Lung microvascular endothelial cell (primary cell): ENCODE results near the gene GRID2. TPM values are rescaled to one million over a fixed set of nuclear protein-coding genes. Genes with fewer than 3 reads are reported as not detected.

Experiments used
- DNase-seq, 2 donors: peaks; one replicate each; pipeline versions ENCODE4 v3.0.0 to v3.0.0-alpha.2; 2010; ENCODE audit warnings: low read depth in 2 of 2
- total RNA-seq: library from RNA; depleted of rRNA; stranded (reverse); fragments of >200 nt; gene quantifications from 2 replicates; pipeline ENCODE4 v1.2.1, GENCODE V29; 2014

GRID2 gene
- total RNA-seq, 1 donor from 2014 or later: not detected

DNA sequence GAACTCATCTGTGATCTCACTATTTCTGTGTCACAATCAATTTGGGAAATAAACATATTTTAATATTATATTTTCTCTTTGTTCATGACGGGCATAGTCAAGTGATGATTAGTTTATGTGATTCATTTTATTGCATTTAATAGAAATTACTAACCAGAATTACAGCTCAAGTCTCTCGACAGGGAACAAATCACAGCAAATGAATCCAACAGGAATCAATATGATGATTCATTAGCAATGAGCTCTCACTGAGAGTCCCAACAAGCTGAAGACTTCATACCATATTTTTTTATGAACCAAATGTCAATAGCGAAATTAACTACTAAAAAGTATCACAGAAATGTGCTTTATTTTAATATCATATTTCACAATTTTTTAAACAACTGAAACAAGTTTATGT, 649.7 kb downstream of the GRID2 start:
- DNase-seq: no peak

DNA sequence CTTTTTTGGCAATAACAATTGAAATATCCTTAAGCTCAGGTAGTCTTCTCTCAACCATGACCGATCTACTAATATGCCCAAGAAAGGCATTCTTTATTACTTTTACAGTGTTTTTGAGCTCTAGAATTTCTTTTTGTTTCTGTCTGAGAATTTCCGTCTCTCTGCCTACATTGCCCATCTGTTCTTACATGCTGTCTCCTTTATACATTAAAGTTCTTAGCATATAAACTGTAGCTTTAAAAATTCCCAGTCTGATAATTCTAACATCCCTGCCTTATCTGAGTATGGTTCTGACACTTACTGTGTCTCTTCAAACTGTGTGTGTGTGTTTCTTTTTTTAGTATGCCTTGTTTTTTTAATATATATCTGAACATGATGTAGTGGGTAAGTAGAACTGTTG, 658.1 kb downstream of the GRID2 start:
- DNase-seq: no peak

DNA sequence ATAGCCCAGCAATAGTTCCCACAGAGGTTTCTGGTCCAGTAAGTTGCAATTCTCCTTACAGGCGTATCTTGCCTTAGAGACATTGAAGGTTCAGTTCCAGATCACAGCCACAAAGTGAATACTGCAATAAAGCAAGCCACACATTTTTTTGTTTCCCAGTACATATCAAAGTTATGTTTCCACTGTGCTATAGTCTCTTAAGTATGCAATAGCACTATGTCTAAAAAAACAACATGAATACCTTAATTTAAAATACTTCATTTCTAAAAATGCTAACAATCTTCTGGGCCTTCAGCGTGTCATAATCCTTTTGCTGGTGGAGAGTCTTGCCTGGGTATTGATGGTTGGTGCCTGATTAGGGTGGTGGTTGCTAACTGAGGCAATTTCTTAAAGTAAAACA, 659.1 kb downstream of the GRID2 start:
- DNase-seq: no peak

DNA sequence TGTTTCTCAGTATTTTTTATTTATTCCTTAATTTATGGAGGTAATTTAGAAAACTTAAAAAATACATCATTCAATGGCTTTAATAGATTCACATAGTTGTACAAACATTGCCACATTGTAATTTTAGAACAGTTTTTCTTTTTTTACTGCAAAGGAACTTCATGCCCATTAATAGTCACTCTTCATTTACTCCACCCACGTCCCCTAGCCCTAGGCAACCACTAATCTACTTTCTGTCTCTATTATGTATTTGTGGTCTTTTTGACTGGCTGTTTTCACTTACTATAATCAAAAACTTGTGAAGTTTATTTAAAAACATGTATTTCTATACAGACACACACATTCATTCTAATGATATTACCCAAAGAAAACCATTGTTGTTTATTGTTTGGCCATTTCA, 664.8 kb downstream of the GRID2 start:
- DNase-seq: no peak

DNA sequence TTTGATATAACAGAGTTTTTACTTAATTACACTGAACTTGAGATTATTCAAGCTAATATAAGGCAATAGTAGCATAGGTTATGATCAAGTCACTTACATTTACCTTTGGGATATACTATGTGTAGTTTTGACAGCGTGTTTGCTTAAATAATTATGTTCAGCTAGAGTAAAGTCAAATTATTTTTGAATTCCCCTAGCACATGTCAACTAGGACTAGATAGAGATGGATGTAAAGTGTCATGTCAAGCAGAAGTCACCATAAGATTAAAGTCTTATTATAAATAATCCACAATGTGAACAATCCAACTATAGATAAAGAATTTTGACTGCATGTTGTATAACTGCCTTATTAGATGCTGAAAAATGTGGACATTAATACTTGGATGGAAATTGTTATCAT, 665.2 kb downstream of the GRID2 start:
- DNase-seq: no peak

DNA sequence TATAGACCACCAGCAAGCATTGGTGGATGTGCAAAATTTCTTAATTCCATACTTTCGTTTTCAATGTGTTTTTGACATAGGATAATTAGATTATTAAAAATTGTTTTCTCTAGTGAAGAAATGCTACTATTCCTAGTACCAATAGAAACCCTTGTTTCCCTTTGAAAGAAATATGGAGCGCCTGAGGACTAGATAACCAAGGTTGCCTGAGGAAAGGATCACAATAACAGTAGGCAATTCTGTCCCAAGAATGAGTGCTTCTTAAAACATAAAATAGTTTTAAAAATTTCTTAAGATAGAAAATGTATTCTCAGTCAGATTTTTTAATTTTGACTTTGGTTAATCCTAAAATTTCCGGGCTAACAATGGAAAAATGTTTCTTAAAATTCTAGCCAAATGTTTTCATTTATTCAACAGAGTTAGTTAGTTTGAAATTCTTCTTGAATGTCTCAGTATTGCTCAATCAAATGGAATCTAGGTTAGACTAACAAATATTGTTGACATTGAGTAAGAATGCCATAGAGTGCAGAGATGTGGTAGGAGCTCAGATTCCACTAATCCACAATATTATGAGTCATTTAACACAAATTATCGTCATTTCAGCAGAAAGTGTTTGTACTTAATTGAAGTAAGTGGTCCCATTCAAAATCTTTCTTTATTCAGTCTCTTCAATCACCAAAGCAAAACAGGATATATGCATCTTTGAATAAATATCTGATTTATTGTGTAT, 666.0 kb downstream of the GRID2 start:
- peak; percentile 1 for DNase-seq

DNA sequence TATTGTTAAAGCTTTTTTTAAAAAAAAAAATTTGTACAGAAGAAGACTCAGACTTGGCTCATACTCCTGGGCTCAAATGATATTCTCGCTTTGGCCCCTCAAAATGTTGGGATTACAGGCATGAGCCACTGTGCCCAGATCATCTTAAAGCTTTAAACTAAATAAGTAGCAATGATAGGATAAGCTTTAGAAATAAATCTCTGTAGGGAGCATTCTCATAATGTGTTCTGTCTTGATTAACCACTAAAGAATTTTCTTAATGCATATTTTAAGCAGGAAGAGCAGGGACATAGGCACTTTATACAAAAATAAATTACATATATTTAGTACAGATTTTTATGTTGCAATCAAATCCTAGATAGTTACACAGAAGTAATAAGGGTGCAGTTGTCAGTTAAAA, 667.2 kb downstream of the GRID2 start:
- DNase-seq: no peak

DNA sequence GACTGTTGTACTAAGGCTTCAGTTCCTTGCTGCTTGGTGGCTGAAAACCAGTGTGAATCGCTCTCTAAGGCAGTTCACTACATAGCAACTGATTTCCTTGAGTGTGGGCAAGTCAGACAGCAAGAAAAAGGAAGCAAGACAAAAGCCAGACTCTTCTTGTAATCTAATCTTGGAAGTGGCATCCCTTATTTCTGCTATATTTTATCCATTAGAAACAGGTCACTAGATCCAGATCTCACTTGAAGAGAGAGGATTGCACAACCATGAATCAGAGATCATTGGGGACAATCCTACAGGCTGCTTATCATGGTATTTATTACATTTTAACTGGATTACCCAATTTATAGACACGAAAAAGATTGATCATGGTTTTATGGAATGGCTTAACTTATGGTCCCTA, 684.5 kb downstream of the GRID2 start:
- DNase-seq: no peak

DNA sequence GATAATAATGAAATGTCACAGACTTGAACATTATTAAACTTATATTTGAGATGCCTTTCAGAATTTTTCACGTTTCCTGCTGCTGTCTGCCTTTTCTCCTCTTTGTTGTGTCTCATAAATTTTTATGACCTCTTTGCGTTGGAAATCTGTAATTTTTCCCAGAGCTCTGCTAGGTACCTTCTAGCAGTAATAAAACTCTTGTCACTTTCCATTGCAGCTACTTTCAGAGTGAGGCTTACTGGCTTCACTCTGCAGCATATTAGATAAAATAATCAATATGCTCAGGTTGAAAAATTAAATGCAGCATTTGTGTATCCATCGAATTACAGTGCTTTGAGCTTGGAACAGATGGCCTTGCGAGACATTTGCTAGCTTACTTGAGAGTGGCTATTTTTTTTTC, 689.0 kb downstream of the GRID2 start:
- no peak for DNase-seq

DNA sequence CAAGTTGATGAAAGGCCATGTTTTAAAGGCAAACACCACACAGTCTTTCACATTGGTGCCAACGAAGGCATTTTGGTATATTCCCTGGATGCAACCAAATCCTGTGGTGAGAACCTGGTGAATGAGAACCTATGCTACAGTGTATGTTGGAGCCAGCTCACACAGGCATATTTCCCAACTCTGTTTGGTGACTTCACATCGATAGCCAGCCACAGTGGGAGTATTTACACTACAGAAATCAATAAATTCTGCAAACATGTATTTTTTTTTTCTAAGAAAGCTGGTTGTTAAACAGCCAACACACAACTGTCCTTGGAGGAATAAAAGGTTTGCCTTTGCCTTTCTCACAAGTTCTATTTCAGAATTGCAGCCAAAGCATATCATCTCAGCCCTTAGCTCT, 691.0 kb downstream of the GRID2 start:
- no peak for DNase-seq

DNA sequence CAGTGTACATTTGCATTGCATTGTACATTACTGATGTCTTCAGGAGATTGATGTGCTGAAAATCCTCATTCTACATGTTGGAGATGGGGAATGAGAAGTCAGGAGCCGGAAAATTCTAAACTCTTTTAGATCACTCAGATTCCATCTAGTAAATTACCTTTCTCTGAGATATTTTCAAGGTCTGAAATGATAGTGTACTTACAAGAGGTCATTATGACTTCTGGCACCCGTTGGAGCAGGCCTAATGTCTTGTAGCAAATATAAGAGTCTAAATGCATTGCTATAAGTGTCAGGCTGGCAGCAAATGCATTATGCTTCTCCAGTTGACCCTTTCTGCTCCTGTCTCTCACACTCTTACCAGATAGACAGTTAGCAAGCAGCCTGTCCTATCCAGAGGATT, 692.8 kb downstream of the GRID2 start:
- no peak for DNase-seq

DNA sequence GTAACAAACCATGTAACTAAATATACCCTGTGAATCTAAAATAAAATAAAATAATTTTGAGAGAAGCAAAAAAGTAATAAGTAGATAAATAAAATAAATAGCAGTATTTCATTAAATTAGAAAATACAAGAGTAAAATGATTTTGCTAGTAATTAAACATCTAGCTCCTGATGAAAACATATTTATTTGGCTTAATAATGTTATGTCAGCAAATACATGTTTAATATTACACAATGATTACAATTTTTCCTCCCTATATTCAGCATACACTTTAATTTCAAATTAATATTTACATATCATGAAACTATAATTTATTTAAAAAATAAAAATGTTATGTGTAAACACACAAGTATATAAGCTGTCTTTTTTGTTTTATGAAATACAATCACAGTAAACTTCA, 697.1 kb downstream of the GRID2 start:
- no peak for DNase-seq

DNA sequence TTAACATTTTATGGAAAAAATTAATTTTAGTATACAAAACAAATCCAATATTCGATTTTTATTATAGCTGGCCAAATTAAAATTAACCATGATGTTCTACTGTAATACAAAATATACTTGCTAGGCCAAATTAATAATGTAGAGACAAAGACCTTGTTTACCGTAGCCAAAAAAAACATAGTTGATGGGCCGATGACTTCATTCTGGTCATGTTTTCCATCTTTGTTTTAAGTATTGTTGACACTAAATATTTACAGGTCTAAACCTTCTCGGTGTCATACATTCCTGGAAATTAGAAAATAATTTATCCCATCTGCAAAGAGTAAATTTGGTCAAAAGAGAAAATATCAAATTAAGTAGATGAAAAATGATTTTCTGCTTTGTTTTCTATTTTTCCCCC, 698.5 kb downstream of the GRID2 start:
- DNase-seq: no peak

DNA sequence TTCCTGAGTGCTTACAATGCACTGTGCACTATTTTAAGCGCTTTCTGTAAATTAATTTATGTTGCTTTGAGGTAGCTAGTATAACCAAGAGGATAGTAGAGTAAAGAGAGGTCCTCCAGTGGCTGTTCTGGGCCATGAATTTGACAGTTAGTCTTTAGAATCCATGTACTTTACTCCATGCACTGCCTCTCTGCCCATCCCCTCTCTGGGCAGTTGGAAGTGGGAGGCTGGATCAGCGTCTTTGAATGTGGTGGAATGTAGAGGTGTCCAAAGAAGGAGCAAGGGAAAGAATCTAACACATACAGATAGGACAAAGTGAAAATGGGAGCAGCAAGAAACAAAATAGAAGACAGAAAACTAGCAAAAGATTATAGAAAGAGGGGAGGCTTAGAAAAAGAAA, 712.6 kb downstream of the GRID2 start:
- DNase-seq: no peak

DNA sequence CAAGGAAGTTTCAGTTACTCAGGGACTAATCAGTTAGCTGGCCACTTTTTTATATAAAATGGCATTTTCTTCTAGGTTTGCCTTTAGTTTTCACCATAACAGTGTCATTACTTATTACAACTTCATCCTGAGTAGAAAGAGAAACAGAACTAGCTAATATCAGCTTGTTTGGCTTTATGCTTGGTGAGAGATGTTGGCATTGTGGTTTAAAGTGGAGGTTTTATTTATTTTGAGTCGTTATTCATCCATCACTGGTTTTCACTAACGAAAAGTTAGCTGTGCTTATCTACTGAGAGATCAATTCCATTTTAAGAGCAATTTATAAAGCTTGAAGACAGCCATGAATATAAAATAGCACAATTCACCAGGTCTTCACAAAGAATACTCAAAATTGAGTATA, 714.5 kb downstream of the GRID2 start:
- no peak for DNase-seq

DNA sequence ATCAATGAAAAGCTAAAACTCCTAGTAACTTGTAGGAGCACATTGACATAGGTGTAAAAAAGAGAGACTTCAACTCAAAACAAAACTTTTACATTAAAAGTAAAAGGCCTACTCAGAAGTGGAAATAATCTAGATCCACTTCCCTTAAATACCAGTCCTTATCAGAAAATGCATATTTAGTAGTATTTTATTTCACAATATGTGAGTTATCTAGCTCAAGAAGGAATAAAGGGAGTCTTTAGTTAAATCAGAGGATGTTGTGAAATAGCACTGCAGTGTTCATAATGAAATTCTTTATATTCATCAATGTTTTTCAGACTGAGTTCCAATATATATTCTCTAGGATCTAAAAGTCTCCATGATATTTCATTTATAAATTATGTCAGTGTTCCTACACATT, 715.0 kb downstream of the GRID2 start:
- no peak for DNase-seq

DNA sequence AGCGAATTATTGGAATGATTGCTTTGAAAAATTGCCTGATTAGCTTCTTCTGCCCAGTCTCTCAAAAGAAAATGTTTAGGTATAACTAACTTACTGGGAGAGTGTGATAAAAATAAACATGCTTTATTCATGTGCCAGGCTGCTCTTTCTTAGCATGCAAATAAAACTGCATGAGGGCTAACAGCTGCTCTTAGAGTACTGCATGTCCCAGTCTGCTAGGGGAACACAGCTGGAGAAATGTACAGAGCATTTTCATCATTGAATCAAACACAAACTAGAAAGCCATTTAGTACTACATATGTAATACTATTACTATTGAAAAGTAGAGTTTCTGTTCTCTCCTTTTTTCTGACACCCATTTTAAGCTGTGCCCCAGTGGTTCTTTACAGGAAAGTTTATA, 726.0 kb downstream of the GRID2 start:
- no peak for DNase-seq

DNA sequence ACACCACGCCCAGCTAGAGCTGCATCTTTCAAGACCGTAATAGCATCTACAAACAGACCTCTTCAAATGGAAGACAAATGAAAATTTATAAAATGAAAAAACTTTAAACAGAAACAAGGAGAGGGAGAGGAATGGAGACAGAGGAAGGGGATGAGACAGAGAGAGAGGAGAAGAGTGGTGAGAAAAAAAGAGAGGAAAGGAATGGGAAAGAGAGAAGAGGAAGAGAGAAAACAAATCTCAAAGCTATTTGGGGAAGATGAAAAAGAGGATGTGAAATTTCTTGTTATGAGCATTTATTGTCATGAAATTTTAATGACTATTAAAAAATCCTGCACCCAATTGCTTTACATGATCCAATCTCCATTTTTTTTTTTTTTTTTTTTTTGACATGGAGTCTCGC, 726.9 kb downstream of the GRID2 start:
- no peak for DNase-seq

DNA sequence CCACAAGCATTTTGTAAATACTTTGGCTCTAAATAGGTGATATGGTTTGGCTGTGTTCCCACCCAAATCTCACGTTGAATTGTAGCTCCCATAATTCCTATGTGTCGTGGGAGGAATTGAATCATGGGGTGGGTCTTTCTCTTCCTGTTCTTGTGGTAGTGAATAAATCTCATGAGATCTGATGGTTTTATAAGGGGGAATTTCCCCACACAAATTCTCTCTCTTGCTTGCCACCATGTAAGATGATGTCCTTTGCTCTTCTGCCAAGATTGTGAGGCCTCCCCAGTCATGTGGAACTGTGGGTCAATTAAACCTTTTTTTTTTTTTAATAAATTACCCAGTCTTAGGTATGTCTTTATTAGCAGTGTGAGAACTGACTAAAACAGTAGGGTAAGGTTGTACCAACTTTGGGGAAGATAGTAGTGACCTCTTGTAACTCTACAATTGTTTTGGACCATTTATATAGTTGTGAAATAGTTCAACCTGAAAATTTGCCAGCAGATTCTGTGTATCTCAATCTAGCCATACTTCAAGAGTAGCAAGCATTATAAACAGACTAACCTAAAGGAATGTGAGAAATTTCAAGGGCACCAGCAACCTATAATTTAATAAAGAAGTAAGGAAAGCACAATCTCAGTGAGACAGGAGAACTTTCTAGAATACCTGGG, 727.8 kb downstream of the GRID2 start:
- no peak for DNase-seq

DNA sequence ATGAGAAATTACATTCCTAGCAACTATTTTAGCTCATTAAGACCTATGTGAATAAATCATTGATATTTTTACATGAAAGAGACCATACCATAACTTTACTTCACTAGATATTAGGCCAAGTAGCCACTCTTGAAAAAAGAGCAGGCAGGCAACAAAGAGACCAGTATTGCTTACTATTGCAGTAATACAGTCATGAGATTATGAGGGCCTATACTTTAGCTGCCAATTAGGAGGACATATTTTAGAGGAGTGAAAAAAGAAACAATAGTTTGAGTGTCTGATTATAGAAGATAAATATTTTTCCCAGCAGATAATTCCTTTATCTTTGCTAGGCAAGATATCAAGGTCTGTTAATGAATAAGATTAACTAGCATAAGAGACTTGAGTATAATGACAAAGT, 739.0 kb downstream of the GRID2 start:
- no peak for DNase-seq

DNA sequence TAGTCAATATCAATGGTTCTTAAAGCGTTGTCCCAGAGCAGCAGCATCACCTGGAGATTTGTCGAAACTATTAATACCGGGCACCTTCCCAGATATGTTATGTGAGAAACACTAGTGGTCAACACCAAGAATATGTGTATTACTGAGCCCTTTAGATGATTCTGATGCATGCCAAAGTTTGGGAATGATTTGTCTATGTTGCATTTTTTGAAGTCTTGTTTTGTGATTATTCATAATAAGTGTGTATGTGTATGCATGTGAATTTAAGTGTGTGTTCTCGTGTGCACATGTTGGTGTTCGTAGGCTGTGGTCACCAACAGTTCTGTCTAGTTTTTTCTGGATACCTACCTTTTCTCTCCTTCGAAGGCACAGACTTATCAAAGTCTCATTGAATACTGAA, 749.4 kb downstream of the GRID2 start:
- no peak for DNase-seq

DNA sequence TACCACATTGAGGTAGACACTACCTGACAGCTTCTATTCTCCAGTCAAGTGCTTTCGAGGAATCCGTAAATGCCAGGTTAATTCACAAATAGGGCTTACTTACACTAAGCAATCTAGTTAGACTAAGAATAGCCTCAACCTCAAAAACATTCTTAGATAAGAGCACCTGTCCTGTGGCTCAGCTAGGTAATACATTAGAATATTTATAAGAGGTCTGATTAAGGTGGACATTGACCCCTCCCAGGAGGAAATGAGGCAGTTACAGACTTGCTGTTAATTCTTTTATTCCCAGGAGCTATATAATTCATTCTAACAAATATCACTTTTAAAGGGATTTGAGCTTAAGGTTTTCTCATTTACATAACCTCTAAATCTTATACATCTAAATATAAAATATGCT, 758.1 kb downstream of the GRID2 start:
- DNase-seq: no peak

DNA sequence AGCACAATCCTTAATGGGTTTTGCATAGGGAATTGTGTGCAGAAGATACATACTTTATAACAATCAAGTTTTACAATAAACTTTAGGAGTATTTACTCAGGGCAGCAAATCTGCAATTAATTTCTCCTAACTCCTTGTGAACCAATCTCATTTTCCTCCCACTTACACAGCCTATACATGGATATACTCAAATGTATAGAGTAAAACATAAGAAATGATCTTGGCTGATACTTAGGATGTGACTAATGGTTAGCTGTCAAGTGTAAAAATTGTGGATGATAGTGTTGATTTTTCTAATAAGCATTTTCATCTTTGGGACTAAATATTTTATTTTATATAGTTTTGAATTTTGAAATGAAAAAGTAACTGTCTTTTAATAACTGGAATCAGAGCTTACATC, 759.6 kb downstream of the GRID2 start:
- DNase-seq: no peak

DNA sequence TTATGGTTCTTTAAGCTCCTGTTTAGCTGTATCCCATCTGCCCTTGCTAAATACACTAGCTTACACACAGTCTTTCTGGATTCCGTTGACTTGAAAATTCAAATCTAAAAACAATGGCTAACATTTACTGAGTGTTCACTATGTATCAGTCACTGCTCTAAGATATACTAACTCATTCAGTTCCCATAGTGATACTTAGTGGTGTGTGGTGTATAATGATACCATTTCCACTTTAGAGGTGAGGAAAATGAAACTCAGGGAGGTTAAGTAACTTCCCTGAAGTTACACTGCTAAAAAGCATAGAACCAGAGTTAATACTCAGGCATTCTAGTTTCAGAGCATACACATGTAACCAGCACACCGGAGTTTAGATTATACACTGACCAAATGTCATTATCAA, 762.0 kb downstream of the GRID2 start:
- DNase-seq: no peak
